Subcutaneous adipose tissue (tissue), 4 donors: ENCODE results near the gene SRSF5. TPM values are rescaled to one million over a fixed set of nuclear protein-coding genes. Genes with fewer than 3 reads are reported as not detected.

Source experiments
- total RNA-seq, 4 donors: library from RNA; depleted of rRNA; stranded (reverse); fragments of >200 nt; gene quantifications; one replicate each; pipeline ENCODE4 v1.1.0, GENCODE V29; 2016
- TF ChIP-seq, protein P1 (sequence below): fragments of 450-650 bp; IDR thresholded peaks from one replicate; pipeline ENCODE4 v1.5.1; 2016; ENCODE audit warnings: low read depth, mild to moderate bottlenecking, control low read depth, antibody characterized with exemption, moderate library complexity

The SRSF5 gene
- 100 to 1,000 TPM; 237 to 435 (median 371) TPM for total RNA-seq

DNA sequence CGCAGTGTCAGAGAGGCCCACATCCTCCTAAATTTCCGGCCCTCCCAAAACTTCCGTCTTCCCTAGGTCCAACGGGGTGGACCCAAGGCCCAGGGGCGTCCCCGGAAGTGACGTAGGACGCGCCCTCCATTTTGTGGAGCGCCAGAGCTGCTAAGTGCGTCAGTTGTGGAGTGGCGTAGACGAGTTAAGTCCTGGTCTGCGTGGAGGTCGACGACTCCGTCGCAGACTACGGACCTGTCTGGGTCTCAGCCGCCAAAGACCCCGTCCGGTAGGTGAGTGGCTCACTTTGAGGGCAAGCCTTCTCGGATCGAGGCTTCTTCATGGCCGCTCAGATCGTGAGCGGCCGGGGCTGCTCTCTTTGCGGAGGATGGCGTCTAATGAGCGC is at the start of gene SRSF5:
SRSF5 (plus strand) TSS at position 159 of the 385 bp plus-strand sequence. CDS start 1,015 bp downstream, outside the sequence.
- TF ChIP-seq, protein P1, sequence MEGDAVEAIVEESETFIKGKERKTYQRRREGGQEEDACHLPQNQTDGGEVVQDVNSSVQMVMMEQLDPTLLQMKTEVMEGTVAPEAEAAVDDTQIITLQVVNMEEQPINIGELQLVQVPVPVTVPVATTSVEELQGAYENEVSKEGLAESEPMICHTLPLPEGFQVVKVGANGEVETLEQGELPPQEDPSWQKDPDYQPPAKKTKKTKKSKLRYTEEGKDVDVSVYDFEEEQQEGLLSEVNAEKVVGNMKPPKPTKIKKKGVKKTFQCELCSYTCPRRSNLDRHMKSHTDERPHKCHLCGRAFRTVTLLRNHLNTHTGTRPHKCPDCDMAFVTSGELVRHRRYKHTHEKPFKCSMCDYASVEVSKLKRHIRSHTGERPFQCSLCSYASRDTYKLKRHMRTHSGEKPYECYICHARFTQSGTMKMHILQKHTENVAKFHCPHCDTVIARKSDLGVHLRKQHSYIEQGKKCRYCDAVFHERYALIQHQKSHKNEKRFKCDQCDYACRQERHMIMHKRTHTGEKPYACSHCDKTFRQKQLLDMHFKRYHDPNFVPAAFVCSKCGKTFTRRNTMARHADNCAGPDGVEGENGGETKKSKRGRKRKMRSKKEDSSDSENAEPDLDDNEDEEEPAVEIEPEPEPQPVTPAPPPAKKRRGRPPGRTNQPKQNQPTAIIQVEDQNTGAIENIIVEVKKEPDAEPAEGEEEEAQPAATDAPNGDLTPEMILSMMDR, result no peak

DNA sequence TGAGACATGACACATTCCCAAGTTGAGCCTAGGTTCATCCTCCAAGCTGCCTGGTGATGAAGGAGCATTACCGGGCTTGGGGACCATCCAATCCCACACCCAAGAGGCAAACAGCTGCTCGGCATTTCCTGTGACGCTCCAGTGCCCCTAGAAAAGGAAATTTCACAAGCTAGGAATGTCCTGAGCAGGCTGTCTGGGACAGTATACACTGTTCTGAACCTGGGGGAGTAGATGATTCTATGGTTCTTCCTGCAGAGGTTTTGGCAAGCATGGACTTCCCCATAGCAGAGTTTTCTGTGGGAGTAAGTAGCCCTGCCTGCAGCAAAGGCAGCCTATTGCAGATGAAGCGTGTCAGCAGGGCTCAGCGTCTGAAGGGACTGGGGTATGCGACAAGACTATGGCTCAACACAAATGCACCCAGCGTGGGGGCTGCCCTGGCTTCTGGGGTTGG is 47.4 kb upstream of the SRSF5 start:
- TF ChIP-seq, protein P1, result no peak

DNA sequence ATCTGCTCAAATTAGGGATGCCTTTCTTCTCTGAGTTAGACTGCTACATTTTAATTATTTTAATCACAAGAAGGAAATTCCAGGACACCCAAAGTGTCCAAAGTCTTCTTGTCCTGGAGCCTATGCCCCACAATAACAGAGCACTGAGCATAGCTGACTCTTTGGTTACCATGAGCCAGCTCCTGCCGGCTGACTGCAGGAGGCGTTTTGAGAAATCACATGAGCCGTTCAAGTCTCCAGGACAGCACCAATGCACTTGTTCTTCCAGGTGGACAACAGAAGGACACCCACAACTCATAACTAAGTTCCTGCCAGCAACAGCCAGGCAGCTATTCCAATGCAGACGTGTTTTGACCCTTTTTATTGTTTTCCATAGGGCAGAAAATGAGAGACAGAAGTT is 46.0 kb upstream of the SRSF5 start:
- TF ChIP-seq, protein P1, result no peak

DNA sequence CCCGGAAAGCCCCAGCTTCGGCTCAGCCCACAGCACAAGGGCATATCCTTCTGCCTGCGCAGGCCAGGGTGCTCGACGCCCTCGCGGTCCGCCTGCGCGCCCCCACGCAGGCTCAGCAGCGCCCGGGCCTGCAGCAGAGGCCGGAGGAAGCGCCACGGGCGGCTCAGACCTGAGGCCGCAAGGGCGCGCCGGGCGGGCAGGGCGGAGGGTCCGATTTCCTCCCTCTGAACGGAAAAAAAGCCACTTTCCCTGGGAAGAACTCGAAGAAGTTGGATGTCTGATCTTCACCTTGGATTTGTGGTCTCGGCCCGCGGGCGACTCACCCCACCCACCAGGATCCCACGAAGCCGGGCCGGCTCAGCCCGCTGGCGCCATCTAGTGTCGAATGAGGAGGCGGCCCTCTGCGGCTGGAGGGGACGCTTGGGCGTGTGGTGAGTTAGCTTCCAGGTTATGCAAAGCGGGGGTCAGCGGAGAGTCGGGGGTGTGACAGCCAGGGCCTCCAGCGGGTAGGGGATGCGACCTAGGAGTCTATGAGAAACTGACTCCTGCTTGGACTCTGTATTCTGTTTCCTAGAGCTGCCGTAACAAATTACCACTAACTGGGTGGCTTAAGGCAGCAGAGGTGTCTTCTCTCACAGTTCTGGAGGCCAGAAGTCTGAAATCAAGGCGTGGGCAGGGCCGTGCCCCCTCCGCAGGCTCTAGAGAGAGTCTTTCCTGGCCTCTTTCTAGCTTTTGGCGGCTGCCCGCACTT is 40.0 kb upstream of the SRSF5 start:
- TF ChIP-seq, protein P1, result no peak

DNA sequence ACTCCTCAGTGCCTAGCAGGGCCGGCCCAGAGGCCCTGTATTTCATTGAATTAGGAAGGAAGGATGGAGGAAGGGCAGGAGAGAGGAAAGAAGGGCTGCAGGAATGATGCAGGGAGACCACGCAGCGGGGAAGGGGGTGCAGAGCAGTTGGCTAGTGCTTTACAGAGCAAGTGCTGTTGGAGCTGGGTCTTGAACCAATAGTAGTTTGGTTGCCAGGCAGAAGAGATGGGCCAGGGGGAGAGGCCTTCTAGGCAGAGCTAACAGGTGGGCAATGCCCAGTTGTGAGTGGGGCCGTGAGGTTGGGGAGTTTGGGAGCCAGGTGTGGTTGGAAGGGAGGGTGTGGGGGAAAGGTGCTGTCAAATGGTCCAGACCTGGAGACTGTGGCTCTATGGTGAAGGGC is 39.1 kb upstream of the SRSF5 start:
- TF ChIP-seq, protein P1, result no peak

DNA sequence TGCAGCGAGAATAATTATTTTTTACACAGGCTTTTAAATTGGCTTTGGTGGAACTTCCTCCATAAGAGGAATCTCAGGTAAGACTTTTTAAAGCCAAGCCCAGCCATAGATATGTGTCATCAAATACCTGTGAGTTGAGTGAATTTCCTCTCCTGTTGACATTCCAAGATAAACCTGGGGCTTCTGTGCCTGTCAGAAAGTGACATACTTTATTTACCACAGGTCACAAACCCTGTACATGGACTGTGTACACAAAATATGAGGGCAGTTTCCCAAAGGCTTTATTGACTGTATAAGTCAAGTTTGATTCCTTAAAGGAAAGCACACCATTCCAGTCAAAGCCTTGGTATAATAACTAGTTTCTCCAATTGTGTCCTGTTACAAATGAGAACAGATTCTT is 25.9 kb upstream of the SRSF5 start:
- TF ChIP-seq, protein P1, result no peak

DNA sequence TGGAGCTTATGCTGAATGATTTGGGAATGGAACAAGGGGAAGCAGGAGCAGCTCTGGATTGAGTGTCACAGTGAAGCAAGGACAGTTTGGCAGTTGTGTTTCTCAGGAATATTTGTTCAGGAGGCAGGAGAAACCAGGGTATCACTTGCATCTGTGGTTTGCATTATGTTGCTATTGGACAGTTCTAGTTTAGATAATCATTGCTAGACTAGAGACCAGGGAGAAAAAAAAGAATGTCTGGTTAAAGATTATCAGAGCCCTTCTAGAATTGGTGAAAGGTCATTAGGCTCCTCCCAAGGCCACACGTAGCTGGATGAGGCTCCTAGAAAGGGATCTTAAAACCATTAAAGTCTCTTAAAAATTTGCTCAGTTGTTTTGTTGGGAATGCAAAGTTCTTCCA is 17.0 kb upstream of the SRSF5 start:
- TF ChIP-seq, protein P1, result no peak
